Measurements from ENCODE around the gene FJX1. TPM values are rescaled to one million over a fixed set of nuclear protein-coding genes. Genes with fewer than 3 reads are reported as not detected.
A peak's percentile ranks its signal among the peaks of the same experiment; 100 is the strongest.

The FJX1 gene
- total and polyA plus RNA-seq, 3 experiments from 2014 or later: 0.26 to 0.69 TPM; not detected in 1

GRCh38 chr11:35610631-35611030 is 7.6 kb upstream of the FJX1 start:
- no peak overlapping the region for H3K27ac ChIP-seq (ENCODE audit: low read depth, low read length)
- H3K27me3 ChIP-seq (ENCODE audit: insufficient read depth, low read length, poor library complexity, severe bottlenecking): peaks cover 5% of the 10 kb centered on the region
- no peaks in the 10 kb centered on the region for H3K9me3 Mint-ChIP-seq
- ChIA-PET POLR2A (no interaction called here), CTCF (interaction anchor here (1.0 kb wide), 1 partner anchor 655 kb away, joined by 3 read pairs; no protein-coding TSS in a partner anchor)
- H3K36me3 ChIP-seq (ENCODE audit: insufficient read depth, low read length): no peaks in the 10 kb centered on the region
- H3K27me3 Mint-ChIP-seq: peaks cover 18 to 72% of the 10 kb centered on the region in 2 donors
- no peaks in the 10 kb centered on the region for H3K36me3 Mint-ChIP-seq
- H3K4me1 ChIP-seq (ENCODE audit: insufficient read depth, low read length): no peaks in the 10 kb centered on the region
- no peaks in the 10 kb centered on the region for H3K9me3 ChIP-seq (ENCODE audit: low read length)
- no peak overlapping the region for H3K4me3 Mint-ChIP-seq
- H3K4me1 Mint-ChIP-seq: no peaks in the 10 kb centered on the region
- H3K27ac Mint-ChIP-seq: no peak overlapping the region
- H3K4me3 ChIP-seq (ENCODE audit: low read length): no peak overlapping the region
- DNase-seq: no peak

- ChIA-PET CTCF (interaction anchor here (1.0 to 1.3 kb wide), 2 partner anchors 210 to 654 kb away, joined by 3 to 4 read pairs; no protein-coding TSS in a partner anchor), POLR2A (no interaction called here)
- Histone ChIP-seq H3K9me3 (ENCODE audit: low read length) (no peaks in the 10 kb centered on the region), H3K27ac (ENCODE audit: low read depth, low read length) (no peak overlapping the region), H3K36me3 (ENCODE audit: insufficient read depth, low read length) (no peaks in the 10 kb centered on the region), H3K4me1 (ENCODE audit: insufficient read depth, low read length) (no peaks in the 10 kb centered on the region), H3K27me3 (ENCODE audit: insufficient read depth, low read length, poor library complexity, severe bottlenecking) (peaks cover 10% of the 10 kb centered on the region), H3K4me3 (ENCODE audit: low read length) (no peak overlapping the region)
- H3K9me3 Mint-ChIP-seq: no peaks in the 10 kb centered on the region
- no peaks in the 10 kb centered on the region for H3K36me3 Mint-ChIP-seq
- H3K4me3 Mint-ChIP-seq: no peak overlapping the region
- H3K4me1 Mint-ChIP-seq: no peaks in the 10 kb centered on the region
- H3K27me3 Mint-ChIP-seq: peaks cover 15 to 71% of the 10 kb centered on the region in 2 donors
- H3K27ac Mint-ChIP-seq: no peak overlapping the region
- no peak for DNase-seq
Observed at GRCh38 chr11:35611741-35612140, 6.5 kb upstream of the FJX1 start.

DNA sequence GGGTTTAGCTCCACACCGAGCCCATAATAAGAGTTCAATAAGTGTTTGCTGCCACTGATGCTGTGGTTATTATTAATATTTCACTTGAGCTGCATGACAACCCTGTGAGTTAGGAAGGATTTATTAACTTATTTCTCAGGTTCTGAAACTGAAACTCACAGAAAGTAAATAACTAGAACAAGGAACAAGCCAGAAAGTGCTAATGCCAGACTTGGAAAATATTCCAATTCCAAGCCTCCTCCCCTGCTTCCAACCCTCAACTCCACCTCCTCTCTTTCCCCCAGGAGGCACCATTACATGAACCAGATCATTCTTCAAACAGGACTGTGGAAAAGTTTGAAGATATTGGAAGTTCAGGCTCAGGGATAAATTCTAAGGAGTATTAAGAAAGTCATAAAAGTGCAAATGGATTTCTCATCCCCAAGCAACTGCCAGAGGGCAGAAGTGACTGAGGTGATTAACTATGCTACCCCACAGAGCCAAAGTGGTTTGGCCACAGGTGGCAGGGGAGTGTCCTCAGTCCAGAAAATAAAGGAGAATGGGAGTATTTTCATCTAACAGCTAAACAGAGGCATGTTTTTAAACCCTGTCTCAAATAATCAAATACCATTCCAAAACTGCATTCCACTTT is 3.2 kb upstream of the FJX1 start:
- peaks cover 10% of the 10 kb centered on the region for H3K27me3 ChIP-seq (ENCODE audit: insufficient read depth, low read length, poor library complexity, severe bottlenecking)

GRCh38 chr11:35615921-35616900 is 2.0 kb upstream of the FJX1 start:
- ChIA-PET CTCF (interaction anchor here (0.7 to 1.3 kb wide), 4 partner anchors 10 to 877 kb away, joined by 3 to 12 read pairs (median 4); no protein-coding TSS in a partner anchor), POLR2A (no interaction called here)
- Histone ChIP-seq H3K27me3 (ENCODE audit: insufficient read depth, low read length, poor library complexity, severe bottlenecking) (peaks cover 15% of the 10 kb centered on the region), H3K4me3 (ENCODE audit: low read length) (no peak overlapping the region), H3K27ac (ENCODE audit: low read depth, low read length) (no peak overlapping the region), H3K9me3 (ENCODE audit: low read length) (no peaks in the 10 kb centered on the region), H3K4me1 (ENCODE audit: insufficient read depth, low read length) (peaks cover 12% of the 10 kb centered on the region), H3K36me3 (ENCODE audit: insufficient read depth, low read length) (no peaks in the 10 kb centered on the region)
- Mint-ChIP-seq H3K27ac (no peak overlapping the region), H3K4me1 (peaks cover 10 to 16% (median 11%) of the 10 kb centered on the region in 3 donors), H3K27me3 (peaks cover 31 to 66% of the 10 kb centered on the region in 2 donors), H3K9me3 (no peaks in the 10 kb centered on the region), H3K4me3 (peak overlapping the region in 1 of 7 donors; percentile 38), H3K36me3 (no peaks in the 10 kb centered on the region)
- DNase-seq: peak in 2 of 5 donors; percentile 27 to 31

More for the DNA sequence above, 3.2 kb upstream of the FJX1 start:
- no peak overlapping the region for H3K4me3 Mint-ChIP-seq
- no peaks in the 10 kb centered on the region for H3K36me3 Mint-ChIP-seq
- no peak overlapping the region for H3K27ac ChIP-seq (ENCODE audit: low read depth, low read length)
- peaks cover 11% of the 10 kb centered on the region for H3K4me1 ChIP-seq (ENCODE audit: insufficient read depth, low read length)
- no peaks in the 10 kb centered on the region for H3K36me3 ChIP-seq (ENCODE audit: insufficient read depth, low read length)
- H3K4me3 ChIP-seq (ENCODE audit: low read length): no peak overlapping the region
- peaks cover 7 to 12% (median 9%) of the 10 kb centered on the region in 3 donors for H3K4me1 Mint-ChIP-seq
- H3K27me3 Mint-ChIP-seq: peaks cover 25 to 65% of the 10 kb centered on the region in 2 donors
- no peak for DNase-seq
- H3K9me3 ChIP-seq (ENCODE audit: low read length): no peaks in the 10 kb centered on the region
- ChIA-PET POLR2A (no interaction called here), CTCF (interaction anchor here (1.3 to 1.4 kb wide), 3 partner anchors 9 to 878 kb away, joined by 3 to 12 read pairs (median 3); no protein-coding TSS in a partner anchor)
- no peak overlapping the region for H3K27ac Mint-ChIP-seq
- H3K9me3 Mint-ChIP-seq: no peaks in the 10 kb centered on the region

GRCh38 chr11:35617316-35617686 is 959 bp upstream of the FJX1 start:
- DNase-seq: no peak
- peaks cover 19% of the 10 kb centered on the region for H3K27me3 ChIP-seq (ENCODE audit: insufficient read depth, low read length, poor library complexity, severe bottlenecking)
- no peaks in the 10 kb centered on the region for H3K36me3 Mint-ChIP-seq
- ChIA-PET CTCF (interaction anchor here (1.3 to 1.6 kb wide), 3 partner anchors 205 to 650 kb away, joined by 3 to 5 read pairs (median 4); no protein-coding TSS in a partner anchor), POLR2A (no interaction called here)
- H3K4me1 ChIP-seq (ENCODE audit: insufficient read depth, low read length): peaks cover 12% of the 10 kb centered on the region
- peaks cover 33 to 69% of the 10 kb centered on the region in 2 donors for H3K27me3 Mint-ChIP-seq
- H3K4me3 ChIP-seq (ENCODE audit: low read length): no peak overlapping the region
- no peaks in the 10 kb centered on the region for H3K9me3 ChIP-seq (ENCODE audit: low read length)
- H3K27ac ChIP-seq (ENCODE audit: low read depth, low read length): no peak overlapping the region
- no peaks in the 10 kb centered on the region for H3K9me3 Mint-ChIP-seq
- peak overlapping the region in 6 of 7 donors; percentile 28 to 77 (median 70) for H3K4me3 Mint-ChIP-seq
- H3K27ac Mint-ChIP-seq: peak overlapping the region in 1 of 8 donors; percentile 15
- H3K4me1 Mint-ChIP-seq: peaks cover 10 to 16% (median 11%) of the 10 kb centered on the region in 3 donors
- H3K36me3 ChIP-seq (ENCODE audit: insufficient read depth, low read length): no peaks in the 10 kb centered on the region

DNA sequence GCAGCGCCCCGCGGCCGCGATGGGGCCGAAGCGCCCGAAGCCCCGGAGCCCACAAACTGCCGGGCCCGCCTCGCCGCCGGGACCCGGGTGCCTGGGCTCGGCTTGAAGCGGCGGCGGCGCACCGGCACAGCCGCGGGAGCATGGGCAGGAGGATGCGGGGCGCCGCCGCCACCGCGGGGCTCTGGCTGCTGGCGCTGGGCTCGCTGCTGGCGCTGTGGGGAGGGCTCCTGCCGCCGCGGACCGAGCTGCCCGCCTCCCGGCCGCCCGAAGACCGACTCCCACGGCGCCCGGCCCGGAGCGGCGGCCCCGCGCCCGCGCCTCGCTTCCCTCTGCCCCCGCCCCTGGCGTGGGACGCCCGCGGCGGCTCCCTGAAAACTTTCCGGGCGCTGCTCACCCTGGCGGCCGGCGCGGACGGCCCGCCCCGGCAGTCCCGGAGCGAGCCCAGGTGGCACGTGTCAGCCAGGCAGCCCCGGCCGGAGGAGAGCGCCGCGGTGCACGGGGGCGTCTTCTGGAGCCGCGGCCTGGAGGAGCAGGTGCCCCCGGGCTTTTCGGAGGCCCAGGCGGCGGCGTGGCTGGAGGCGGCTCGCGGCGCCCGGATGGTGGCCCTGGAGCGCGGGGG is 346 bp downstream of the FJX1 start:
- Mint-ChIP-seq H3K27ac (no peak overlapping the region), H3K36me3 (no peaks in the 10 kb centered on the region), H3K4me3 (no peak overlapping the region), H3K4me1 (peaks cover 10 to 16% (median 11%) of the 10 kb centered on the region in 3 donors), H3K27me3 (peaks cover 29 to 74% of the 10 kb centered on the region in 2 donors), H3K9me3 (no peaks in the 10 kb centered on the region)
- Histone ChIP-seq H3K27me3 (ENCODE audit: insufficient read depth, low read length, poor library complexity, severe bottlenecking) (peaks cover 23% of the 10 kb centered on the region), H3K4me3 (ENCODE audit: low read length) (no peak overlapping the region), H3K27ac (ENCODE audit: low read depth, low read length) (no peak overlapping the region), H3K9me3 (ENCODE audit: low read length) (no peaks in the 10 kb centered on the region), H3K4me1 (ENCODE audit: insufficient read depth, low read length) (peaks cover 12% of the 10 kb centered on the region), H3K36me3 (ENCODE audit: insufficient read depth, low read length) (no peaks in the 10 kb centered on the region)
- peak in 1 of 5 donors; percentile 13 for DNase-seq
- POLR2A ChIA-PET: no interaction called here
- CTCF ChIA-PET: interaction anchor here (1.3 to 1.6 kb wide), 2 partner anchors 203 to 647 kb away, joined by 3 to 5 read pairs; no protein-coding TSS in a partner anchor

- ChIA-PET CTCF (no interaction called here), POLR2A (no interaction called here)
- peak in 1 of 5 donors; percentile 13 for DNase-seq
- no peak overlapping the region for H3K27ac Mint-ChIP-seq
- Histone ChIP-seq H3K27ac (ENCODE audit: low read depth, low read length) (no peak overlapping the region), H3K9me3 (ENCODE audit: low read length) (no peaks in the 10 kb centered on the region), H3K4me3 (ENCODE audit: low read length) (no peak overlapping the region), H3K36me3 (ENCODE audit: insufficient read depth, low read length) (no peaks in the 10 kb centered on the region), H3K27me3 (ENCODE audit: insufficient read depth, low read length, poor library complexity, severe bottlenecking) (peaks cover 25% of the 10 kb centered on the region), H3K4me1 (ENCODE audit: insufficient read depth, low read length) (peaks cover 12% of the 10 kb centered on the region)
- peak overlapping the region in 6 of 7 donors; percentile 29 to 80 (median 61) for H3K4me3 Mint-ChIP-seq
- no peaks in the 10 kb centered on the region for H3K36me3 Mint-ChIP-seq
- no peaks in the 10 kb centered on the region for H3K9me3 Mint-ChIP-seq
- H3K27me3 Mint-ChIP-seq: peaks cover 34 to 75% of the 10 kb centered on the region in 2 donors
- peaks cover 10 to 16% (median 11%) of the 10 kb centered on the region in 3 donors for H3K4me1 Mint-ChIP-seq
Observed at GRCh38 chr11:35619116-35619854, 1.0 kb downstream of the FJX1 start.

Data from CD8-positive, alpha-beta memory T cell (primary cell).